BLaER1 (cell line): ENCODE measurements around the gene FBXO48.
A peak's percentile ranks its signal among the peaks of the same experiment; 100 is the strongest.
"Not testable (repeated sequence)": the region's sequence is repeated elsewhere in the genome, so short reads cannot be mapped to it uniquely, and the experiment has no call there.

Experiments
- H3K27ac ChIP-seq: shearing (Covaris generic); formaldehyde crosslinking; 2 replicates; pipeline ENCODE4 v1.8.1; 2022
- H3K27me3 ChIP-seq: shearing (Covaris generic); formaldehyde crosslinking; 2 replicates; pipeline ENCODE4 v1.8.1; 2022
- H3K36me3 ChIP-seq: shearing (Covaris generic); formaldehyde crosslinking; 2 replicates; pipeline ENCODE4 v1.8.1; 2022
- H3K4me1 ChIP-seq: shearing (Covaris generic); formaldehyde crosslinking; 2 replicates; pipeline ENCODE4 v1.8.1; 2022
- H3K4me2 ChIP-seq: shearing (Covaris generic); formaldehyde crosslinking; 2 replicates; pipeline ENCODE4 v1.8.1; 2022
- H3K4me3 ChIP-seq: shearing (Covaris generic); formaldehyde crosslinking; 2 replicates; pipeline ENCODE4 v1.8.1; 2022
- H3K9ac ChIP-seq: shearing (Covaris generic); formaldehyde crosslinking; 2 replicates; pipeline ENCODE4 v1.8.1; 2022
- H3K9me3 ChIP-seq: shearing (Covaris generic); formaldehyde crosslinking; 2 replicates; pipeline ENCODE4 v1.8.1; 2022
- H4K20me1 ChIP-seq: shearing (Covaris generic); formaldehyde crosslinking; 2 replicates; pipeline ENCODE4 v1.8.1; 2022
- Cebpa-rat ChIP-seq: shearing (Covaris generic); IDR thresholded peaks from 2 replicates; pipeline ENCODE4 v1.8.1; 2022

FBXO48 gene

DNA sequence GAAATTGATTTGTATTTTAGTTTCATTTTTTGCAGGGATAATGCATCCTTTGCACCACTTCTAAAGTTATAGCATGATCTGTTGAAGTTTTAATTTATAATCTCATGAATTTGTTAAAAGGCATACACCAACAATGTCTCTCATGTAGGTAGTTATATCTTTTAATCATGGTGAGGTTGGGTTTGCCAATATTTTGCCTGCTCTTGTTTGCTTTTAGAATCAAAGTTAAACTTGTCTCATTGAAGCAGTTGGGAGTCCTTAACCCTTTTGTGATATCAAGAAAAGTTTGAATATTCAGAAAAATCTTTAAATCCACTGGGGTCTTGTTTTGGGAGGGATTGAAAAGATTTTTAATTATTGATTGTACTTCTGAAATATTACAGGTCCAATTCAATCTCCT is 32.0 kb upstream of the FBXO48 start:
- H4K20me1 ChIP-seq = no peaks in the 10 kb centered on the region
- H3K4me3 ChIP-seq = no peak overlapping the region
- H3K9me3 ChIP-seq = peaks cover 31% of the 10 kb centered on the region
- no peak overlapping the region for H3K27ac ChIP-seq
- H3K36me3 ChIP-seq = 0 out of 2 replicates have a peak, but pooled peaks cover 11% of the 10 kb centered on the region
- no peak for TF ChIP-seq Cebpa-rat
- no peak overlapping the region for H3K4me2 ChIP-seq
- H3K27me3 ChIP-seq = no peaks in the 10 kb centered on the region
- H3K4me1 ChIP-seq = no peaks in the 10 kb centered on the region
- H3K9ac ChIP-seq = no peak overlapping the region

- 0 out of 2 replicates have a peak, but pooled peaks cover 3% of the 10 kb centered on the region for H3K4me1 ChIP-seq
- H3K9ac ChIP-seq = no peak overlapping the region
- H3K36me3 ChIP-seq = 0 out of 2 replicates have a peak, but pooled peaks cover 11% of the 10 kb centered on the region
- peaks cover 32% of the 10 kb centered on the region for H3K9me3 ChIP-seq
- H3K27me3 ChIP-seq = no peaks in the 10 kb centered on the region
- no peak for TF ChIP-seq Cebpa-rat
- no peak overlapping the region for H3K27ac ChIP-seq
- no peak overlapping the region for H3K4me3 ChIP-seq
- H3K4me2 ChIP-seq = no peak overlapping the region
- no peaks in the 10 kb centered on the region for H4K20me1 ChIP-seq
These were observed 24.5 kb upstream of the FBXO48 start for GRCh38 chr2:68491582-68491981.

GRCh38 chr2:68489282-68489681 is 22.2 kb upstream of the FBXO48 start:
- Histone ChIP-seq H3K4me1 (0 out of 2 replicates have a peak, but pooled peaks cover 3% of the 10 kb centered on the region), H3K27ac (no peak overlapping the region), H3K9ac (no peak overlapping the region), H4K20me1 (no peaks in the 10 kb centered on the region), H3K36me3 (no peaks in the 10 kb centered on the region), H3K27me3 (no peaks in the 10 kb centered on the region), H3K4me2 (no peak overlapping the region), H3K4me3 (no peak overlapping the region), H3K9me3 (peaks cover 9% of the 10 kb centered on the region)
- TF ChIP-seq Cebpa-rat = no peak

DNA sequence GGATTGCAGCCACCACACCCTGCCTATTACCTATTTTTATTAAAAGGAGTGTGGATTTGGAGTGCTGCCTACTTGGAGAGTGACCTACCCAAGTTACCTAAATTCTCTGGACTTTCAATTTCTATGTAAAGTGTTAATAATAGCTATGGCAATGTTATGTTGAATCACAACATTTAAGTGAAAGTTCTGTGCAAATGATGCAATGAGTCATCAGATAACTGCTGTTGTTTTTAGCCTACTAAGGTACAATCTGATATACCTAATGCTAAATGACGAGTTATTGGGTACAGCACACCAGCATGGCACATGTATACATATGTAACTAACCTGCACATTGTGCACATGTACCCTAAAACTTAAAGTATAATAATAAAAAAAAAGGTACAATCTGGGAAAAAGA is 21.5 kb upstream of the FBXO48 start:
- not testable (repeated sequence) for H3K4me3 ChIP-seq, H3K9me3 ChIP-seq, H3K9ac ChIP-seq, H3K4me2 ChIP-seq, H3K27me3 ChIP-seq, H3K4me1 ChIP-seq, H3K36me3 ChIP-seq, H4K20me1 ChIP-seq, H3K27ac ChIP-seq

DNA sequence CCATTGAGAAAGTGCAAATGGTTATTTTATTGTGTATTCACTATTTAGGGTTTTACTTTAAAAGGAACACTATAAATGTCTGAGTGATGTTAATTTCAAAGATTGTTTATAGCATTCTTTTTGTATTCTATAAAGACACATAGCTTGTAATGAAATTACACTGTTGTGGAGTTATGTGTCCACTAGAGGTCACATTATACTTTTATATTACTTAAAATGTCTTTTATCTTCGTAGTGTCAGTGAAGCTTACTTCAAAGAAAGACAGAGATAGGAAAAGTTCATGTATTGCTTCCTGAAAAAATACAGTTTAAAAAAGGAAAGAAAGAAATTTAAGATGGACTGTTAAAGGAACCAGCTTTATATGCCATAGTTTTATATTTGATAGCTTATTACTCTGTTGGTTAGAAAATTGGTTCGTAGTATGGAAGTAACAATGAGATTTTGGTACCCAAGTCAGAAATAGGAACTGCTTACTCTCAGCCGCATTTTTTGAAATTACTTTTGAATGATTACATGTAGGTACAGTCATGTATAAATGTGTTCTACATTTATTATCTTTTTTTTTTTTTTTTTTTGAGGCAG is 20.8 kb upstream of the FBXO48 start:
- no peak overlapping the region for H3K9ac ChIP-seq
- H3K27ac ChIP-seq = no peak overlapping the region
- H3K4me3 ChIP-seq = no peak overlapping the region
- no peaks in the 10 kb centered on the region for H4K20me1 ChIP-seq
- no peaks in the 10 kb centered on the region for H3K9me3 ChIP-seq
- no peaks in the 10 kb centered on the region for H3K27me3 ChIP-seq
- no peaks in the 10 kb centered on the region for H3K36me3 ChIP-seq
- 0 out of 2 replicates have a peak, but pooled peaks cover 3% of the 10 kb centered on the region for H3K4me1 ChIP-seq
- H3K4me2 ChIP-seq = no peak overlapping the region
- TF ChIP-seq Cebpa-rat = no peak

DNA sequence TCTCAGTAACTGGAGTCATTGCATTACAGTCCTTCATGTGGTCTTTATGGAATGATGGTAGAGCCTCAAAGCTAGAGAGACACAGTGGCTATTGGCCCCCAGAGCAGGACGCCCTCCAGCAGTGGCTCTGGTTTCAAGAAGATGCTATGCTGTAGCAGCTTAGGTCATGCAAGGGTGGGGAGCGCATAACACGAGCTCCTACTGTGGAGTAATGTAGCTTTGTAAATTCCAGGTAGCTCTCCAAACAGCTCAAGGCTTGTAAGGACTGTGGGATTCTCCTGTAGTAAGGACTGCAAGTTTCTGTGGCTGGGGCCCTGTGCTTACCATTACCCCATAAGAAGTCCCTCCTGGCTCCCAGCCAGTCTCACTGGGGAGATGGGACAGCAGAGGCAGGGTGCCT is 15.9 kb upstream of the FBXO48 start:
- no peak for TF ChIP-seq Cebpa-rat
- H3K4me1 ChIP-seq = 0 out of 2 replicates have a peak, but pooled peaks cover 2% of the 10 kb centered on the region
- H3K9me3 ChIP-seq = no peaks in the 10 kb centered on the region

DNA sequence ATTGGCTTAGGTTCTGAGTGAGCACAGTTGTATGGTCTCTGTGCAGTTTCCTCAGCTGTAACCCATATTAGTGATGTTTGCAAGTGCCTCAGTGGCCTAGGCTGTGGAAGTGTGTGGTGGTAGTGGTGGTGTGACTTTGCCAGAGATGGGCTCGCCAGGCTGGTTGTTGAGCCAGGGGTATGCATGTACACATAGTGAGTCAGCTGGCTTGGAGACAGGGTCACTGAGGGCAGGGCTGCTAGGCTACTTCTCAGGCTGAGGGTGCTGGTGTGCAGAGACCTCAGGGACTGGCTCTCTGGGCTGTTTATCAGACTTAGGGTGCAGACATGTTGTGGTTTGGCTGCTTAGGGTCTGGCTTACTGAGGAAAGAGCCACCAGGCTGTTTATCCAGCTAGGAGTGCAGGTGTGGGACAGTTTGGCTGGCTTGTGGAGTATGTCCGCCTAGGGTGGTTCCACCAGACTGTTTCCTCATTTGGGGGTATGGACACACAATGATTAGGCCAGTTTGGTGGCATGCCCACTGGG is 15.3 kb upstream of the FBXO48 start:
- no peak overlapping the region for H3K27ac ChIP-seq
- TF ChIP-seq Cebpa-rat = no peak
- H3K36me3 ChIP-seq = peaks cover 5% of the 10 kb centered on the region; the same call in 1 of the 2 replicates
- H3K4me2 ChIP-seq = no peak overlapping the region
- no peak overlapping the region for H3K4me3 ChIP-seq
- H3K9me3 ChIP-seq = no peaks in the 10 kb centered on the region
- no peaks in the 10 kb centered on the region for H3K4me1 ChIP-seq
- no peaks in the 10 kb centered on the region for H4K20me1 ChIP-seq
- no peaks in the 10 kb centered on the region for H3K27me3 ChIP-seq
- no peak overlapping the region for H3K9ac ChIP-seq

More for the DNA sequence above, 15.9 kb upstream of the FBXO48 start:
- no peaks in the 10 kb centered on the region for H4K20me1 ChIP-seq
- H3K27ac ChIP-seq = no peak overlapping the region
- no peaks in the 10 kb centered on the region for H3K36me3 ChIP-seq
- no peak overlapping the region for H3K4me2 ChIP-seq
- no peak overlapping the region for H3K9ac ChIP-seq
- H3K4me3 ChIP-seq = no peak overlapping the region
- no peaks in the 10 kb centered on the region for H3K27me3 ChIP-seq

GRCh38 chr2:68478688-68479087 is 11.6 kb upstream of the FBXO48 start:
- Histone ChIP-seq H3K4me1 (no peaks in the 10 kb centered on the region), H3K9ac (no peak overlapping the region), H3K4me3 (no peak overlapping the region), H3K4me2 (no peak overlapping the region), H4K20me1 (no peaks in the 10 kb centered on the region), H3K36me3 (peaks cover 8% of the 10 kb centered on the region; the same call in 1 of the 2 replicates), H3K9me3 (no peaks in the 10 kb centered on the region), H3K27ac (no peak overlapping the region), H3K27me3 (no peaks in the 10 kb centered on the region)
- TF ChIP-seq Cebpa-rat = no peak

DNA sequence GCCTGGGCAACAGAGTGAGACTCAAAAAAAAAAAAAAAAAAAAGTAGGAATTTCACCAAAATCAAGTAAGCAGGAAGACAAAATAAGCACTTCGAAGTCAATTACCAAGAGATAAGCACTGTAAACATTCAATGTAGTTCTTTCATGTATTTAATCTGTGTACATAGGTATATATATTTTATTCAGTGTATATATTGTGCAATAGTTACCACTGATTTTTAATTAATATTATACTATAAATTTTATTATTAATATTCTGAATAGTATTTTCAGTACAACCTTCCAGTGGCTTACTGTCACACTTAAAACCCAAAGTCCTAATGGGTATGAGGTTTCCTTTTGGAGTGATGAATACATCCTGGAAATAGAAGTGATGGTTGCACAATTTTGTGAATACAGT is 9.4 kb upstream of the FBXO48 start:
- H3K4me3 ChIP-seq = no peak overlapping the region
- H3K27ac ChIP-seq = no peak overlapping the region
- H3K4me2 ChIP-seq = no peak overlapping the region
- no peaks in the 10 kb centered on the region for H4K20me1 ChIP-seq
- no peaks in the 10 kb centered on the region for H3K4me1 ChIP-seq
- H3K36me3 ChIP-seq = peaks cover 8% of the 10 kb centered on the region; the same call in 1 of the 2 replicates
- H3K27me3 ChIP-seq = no peaks in the 10 kb centered on the region
- H3K9ac ChIP-seq = no peak overlapping the region
- peak; percentile 12; the same call in 1 of the 2 replicates for TF ChIP-seq Cebpa-rat
- H3K9me3 ChIP-seq = no peaks in the 10 kb centered on the region

- no peak overlapping the region for H3K27ac ChIP-seq
- TF ChIP-seq Cebpa-rat = no peak
- no peaks in the 10 kb centered on the region for H3K27me3 ChIP-seq
- no peaks in the 10 kb centered on the region for H3K9me3 ChIP-seq
- H3K9ac ChIP-seq = no peak overlapping the region
- H3K4me2 ChIP-seq = no peak overlapping the region
- H3K4me1 ChIP-seq = no peaks in the 10 kb centered on the region
- no peaks in the 10 kb centered on the region for H4K20me1 ChIP-seq
- peaks cover 8% of the 10 kb centered on the region; the same call in 1 of the 2 replicates for H3K36me3 ChIP-seq
- no peak overlapping the region for H3K4me3 ChIP-seq
These were observed 8.5 kb upstream of the FBXO48 start for GRCh38 chr2:68475576-68475975.
